Right lobe of liver (tissue), 4 donors: ENCODE data around the gene SNCAIP.

Experiments
- POLR2A ChIP-seq: fragments of 450-650 bp; IDR thresholded peaks from one replicate; pipeline ENCODE4 v1.6.1; 2017; ENCODE audit warnings: antibody characterized with exemption, mild to moderate bottlenecking
- TF ChIP-seq, protein P1 (sequence below), 4 donors: fragments of 200-600 bp in 3 of 4; fragments of 450-650 bp in 1 of 4; IDR thresholded peaks; one replicate each; pipeline versions ENCODE4 v1.5.1 to v1.8.0; 2016 to 2022; ENCODE audit warnings: antibody characterized with exemption in 4 of 4, mild to moderate bottlenecking in 2 of 4
- donor health status: DM: no; HTN: no; CAD: no.
- donor health status: DM: no; HTN: no; CAD: no.
- donor health status: DM: no; HTN: yes; CAD: no.

DNA sequence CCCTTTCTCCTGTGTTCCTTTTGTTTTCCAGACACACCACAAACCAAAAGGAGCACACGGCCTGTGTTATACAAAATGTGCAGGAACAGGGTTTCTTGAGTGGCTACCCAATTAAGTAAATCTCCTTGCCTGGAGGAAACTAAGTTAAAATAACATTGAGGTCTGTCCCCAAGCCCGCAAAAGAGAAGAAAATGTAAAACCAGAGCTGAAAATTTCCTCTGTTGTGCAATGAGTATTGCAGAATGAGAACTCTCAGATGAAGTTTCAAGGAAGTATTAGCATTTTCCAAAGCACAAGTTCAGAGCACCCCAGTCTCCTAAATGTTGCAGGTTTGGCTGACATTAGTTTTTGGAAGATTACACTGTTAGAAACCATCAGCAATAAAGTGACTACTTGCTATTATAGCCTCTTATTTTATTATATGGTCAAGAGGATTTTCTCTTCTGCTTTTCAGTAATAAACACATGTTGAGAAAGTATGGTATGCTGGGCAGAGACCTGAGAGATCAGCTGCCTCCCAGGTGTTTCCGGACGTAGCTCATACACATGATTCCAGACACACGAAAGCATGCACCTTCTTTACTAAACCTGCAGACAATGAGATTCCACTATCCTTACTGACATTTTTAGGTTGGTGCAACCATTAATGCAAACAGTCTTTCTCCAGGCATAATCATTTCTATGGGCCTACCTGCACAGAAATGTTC lies 161.3 kb downstream of the SNCAIP start:
- TF ChIP-seq, protein P1, sequence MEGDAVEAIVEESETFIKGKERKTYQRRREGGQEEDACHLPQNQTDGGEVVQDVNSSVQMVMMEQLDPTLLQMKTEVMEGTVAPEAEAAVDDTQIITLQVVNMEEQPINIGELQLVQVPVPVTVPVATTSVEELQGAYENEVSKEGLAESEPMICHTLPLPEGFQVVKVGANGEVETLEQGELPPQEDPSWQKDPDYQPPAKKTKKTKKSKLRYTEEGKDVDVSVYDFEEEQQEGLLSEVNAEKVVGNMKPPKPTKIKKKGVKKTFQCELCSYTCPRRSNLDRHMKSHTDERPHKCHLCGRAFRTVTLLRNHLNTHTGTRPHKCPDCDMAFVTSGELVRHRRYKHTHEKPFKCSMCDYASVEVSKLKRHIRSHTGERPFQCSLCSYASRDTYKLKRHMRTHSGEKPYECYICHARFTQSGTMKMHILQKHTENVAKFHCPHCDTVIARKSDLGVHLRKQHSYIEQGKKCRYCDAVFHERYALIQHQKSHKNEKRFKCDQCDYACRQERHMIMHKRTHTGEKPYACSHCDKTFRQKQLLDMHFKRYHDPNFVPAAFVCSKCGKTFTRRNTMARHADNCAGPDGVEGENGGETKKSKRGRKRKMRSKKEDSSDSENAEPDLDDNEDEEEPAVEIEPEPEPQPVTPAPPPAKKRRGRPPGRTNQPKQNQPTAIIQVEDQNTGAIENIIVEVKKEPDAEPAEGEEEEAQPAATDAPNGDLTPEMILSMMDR (IDR thresholded peaks at IDR 0.05): no peak
- no peak for TF ChIP-seq POLR2A
